ENCODE results near the gene C2orf68. TPM values are rescaled to one million over a fixed set of nuclear protein-coding genes. Genes with fewer than 3 reads are reported as not detected.
A peak's percentile ranks its signal among the peaks of the same experiment; 100 is the strongest.

C2orf68 gene
- total and polyA plus RNA-seq, 2 of the 13 experiments (the other 11 are each of a cell fraction or from before 2014, with no cell fraction given): 47.1 to 77.4 TPM

- no peak for TF ChIP-seq SNAPC5 (CRISPR knock-in tag; IDR thresholded peaks at IDR 0.05; ENCODE audit: borderline replicate concordance)
- TF ChIP-seq ZBTB10 (CRISPR knock-in tag; IDR thresholded peaks at IDR 0.05; ENCODE audit: borderline replicate concordance): no peak
- peak; percentile 67 for TF ChIP-seq ZFP91 (CRISPR knock-in tag; IDR thresholded peaks at IDR 0.05; ENCODE audit: borderline replicate concordance)
- no peak for TF ChIP-seq ZNF232 (CRISPR knock-in tag; IDR thresholded peaks at IDR 0.05; ENCODE audit: borderline replicate concordance)
- TF ChIP-seq ZNF34 (CRISPR knock-in tag; IDR thresholded peaks at IDR 0.05; ENCODE audit: borderline replicate concordance): no peak
- TF ChIP-seq GRHL1 (CRISPR knock-in tag; conservative IDR thresholded peaks at IDR 0.05): no peak
- TF ChIP-seq TMF1 (CRISPR knock-in tag; IDR thresholded peaks at IDR 0.05; ENCODE audit: low read depth): no peak
- TF ChIP-seq ZNF274 (CRISPR knock-in tag; IDR thresholded peaks at IDR 0.05): no peak
- peak; percentile 33; the same call in 1 of the 2 replicates for TF ChIP-seq RFXAP (CRISPR knock-in tag; IDR thresholded peaks at IDR 0.05; ENCODE audit: borderline replicate concordance)
- TF ChIP-seq KAT8 (CRISPR knock-in tag; IDR thresholded peaks at IDR 0.05): 0 out of 2 replicates have a peak, but pooled peaks have one; percentile 20
- no peak for TF ChIP-seq EEA1 (CRISPR knock-in tag; IDR thresholded peaks at IDR 0.05; ENCODE audit: borderline replicate concordance)
- TF ChIP-seq ZNF143 (CRISPR knock-in tag; IDR thresholded peaks at IDR 0.05): no peak
- TF ChIP-seq MEIS1 (CRISPR knock-in tag; IDR thresholded peaks at IDR 0.05; ENCODE audit: borderline replicate concordance): no peak
- TF ChIP-seq NFE2L2 (IDR thresholded peaks at IDR 0.05; ENCODE audit: low read length): no peak
- TF ChIP-seq ZNF761 (CRISPR knock-in tag; conservative IDR thresholded peaks at IDR 0.05): no peak
- TF ChIP-seq ZNF598 (CRISPR knock-in tag; IDR thresholded peaks at IDR 0.05; ENCODE audit: borderline replicate concordance): 0 out of 2 replicates have a peak, but pooled peaks have one; percentile 11
- no peak for TF ChIP-seq SP4 (CRISPR knock-in tag; IDR thresholded peaks at IDR 0.05)
- TF ChIP-seq SAFB2 (CRISPR knock-in tag; IDR thresholded peaks at IDR 0.05; ENCODE audit: borderline replicate concordance, low read depth): peak; percentile 22; the same call in 1 of the 2 replicates
- no peak for TF ChIP-seq BATF2 (CRISPR knock-in tag; IDR thresholded peaks at IDR 0.05)
- TF ChIP-seq ZMYM2 (CRISPR knock-in tag; IDR thresholded peaks at IDR 0.05): no peak
- TF ChIP-seq ZNF776 (CRISPR knock-in tag; IDR thresholded peaks at IDR 0.05): 0 out of 2 replicates have a peak, but pooled peaks have one; percentile 4
- no peak for TF ChIP-seq NFIB (CRISPR knock-in tag; IDR thresholded peaks at IDR 0.05; ENCODE audit: borderline replicate concordance)
- TF ChIP-seq KDM4B (CRISPR knock-in tag; IDR thresholded peaks at IDR 0.05): 0 out of 2 replicates have a peak, but pooled peaks have one; percentile 63
These were observed 9.9 kb downstream of the C2orf68 start (continued) for GRCh38 chr2:85601771-85602475.
